Suprapubic skin (tissue), 4 donors: ENCODE data around the gene AP3D1. TPM values are rescaled to one million over a fixed set of nuclear protein-coding genes. Genes with fewer than 3 reads are reported as not detected.

Source experiments
- DNase-seq, 2 donors: peaks; one replicate each; pipeline ENCODE4 v3.0.0-alpha.2; 2019; ENCODE audit warnings: low spot score in 2 of 2
- H3K27ac ChIP-seq: fragments of 200-600 bp; sonication (generic); one replicate; pipeline ENCODE4 v1.5.1; 2019
- H3K27me3 ChIP-seq: fragments of 200-600 bp; sonication (generic); one replicate; pipeline ENCODE4 v1.5.1; 2019
- H3K36me3 ChIP-seq: fragments of 200-600 bp; sonication (generic); one replicate; pipeline ENCODE4 v1.5.1; 2019
- H3K4me1 ChIP-seq: fragments of 200-600 bp; sonication (generic); one replicate; pipeline ENCODE4 v1.5.1; 2019
- H3K4me3 ChIP-seq: fragments of 200-600 bp; sonication (generic); one replicate; pipeline ENCODE4 v1.5.1; 2019; ENCODE audit warnings: mild to moderate bottlenecking
- H3K9me3 ChIP-seq: fragments of 200-600 bp; sonication (generic); one replicate; pipeline ENCODE4 v1.5.1; 2019
- EP300 ChIP-seq: sonication (generic); formaldehyde crosslinking; IDR thresholded peaks from one replicate; pipeline ENCODE4 v1.6.1; 2017; ENCODE audit warnings: antibody characterized with exemption
- POLR2A ChIP-seq, 2 donors: fragments of 450-650 bp; IDR thresholded peaks; one replicate each; pipeline ENCODE4 v1.6.1; 2017; ENCODE audit warnings: antibody characterized with exemption in 2 of 2, mild to moderate bottlenecking in 2 of 2, moderate library complexity in 2 of 2
- POLR2AphosphoS5 ChIP-seq, 3 donors: sonication (generic); formaldehyde crosslinking; IDR thresholded peaks; one replicate each; pipeline ENCODE4 v1.6.1; 2017; ENCODE audit warnings: antibody characterized with exemption in 3 of 3
- WGBS: methylation state at CpG from one replicate; pipeline ENCODE4 v1.1.5; 2018; 5-methylcytosine and 5-hydroxymethylcytosine counted together
- total RNA-seq, 4 donors: library from RNA; depleted of rRNA; stranded (reverse); fragments of >200 nt; gene quantifications; one replicate each; pipeline ENCODE4 v1.1.0, GENCODE V29; 2016
- TF ChIP-seq, protein P1 (sequence below), 2 donors: fragments of 200-600 bp in 1 of 2; fragments of 450-650 bp in 1 of 2; sonication (generic) in 1 of 2; IDR thresholded peaks; one replicate each; pipeline ENCODE4 v1.5.1; 2016 to 2019; ENCODE audit warnings: antibody characterized with exemption in 2 of 2, mild to moderate bottlenecking in 1 of 2, moderate library complexity in 1 of 2

Gene AP3D1
- total RNA-seq, 4 donors from 2014 or later: 65.4 to 99.4 (median 85.4) TPM

DNA sequence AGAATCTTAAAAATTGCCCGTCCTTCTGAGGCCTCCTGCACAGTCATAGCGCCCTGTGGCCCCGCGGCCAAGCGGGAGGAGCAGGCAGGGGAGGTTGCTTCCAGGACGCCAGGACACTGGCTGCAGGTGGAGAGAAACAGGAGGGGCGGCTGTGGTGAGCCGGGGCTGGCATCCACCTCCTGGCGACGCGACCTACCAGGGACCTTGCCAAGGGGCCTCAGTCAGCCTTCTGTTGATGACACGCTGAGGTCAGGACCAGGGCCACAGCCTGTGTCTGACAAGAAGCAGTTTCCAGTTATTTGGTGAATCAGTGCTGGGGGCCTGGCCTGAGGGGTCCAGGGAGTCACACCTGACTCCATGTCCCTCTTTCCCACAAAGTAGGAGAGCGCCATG lies 87.0 kb downstream of the AP3D1 start:
- Histone ChIP-seq H3K4me1 (peaks cover 41% of the 10 kb centered on the region), H3K36me3 (no peaks in the 10 kb centered on the region), H3K27ac (peak overlapping the region; percentile 79), H3K4me3 (no peak overlapping the region), H3K9me3 (no peaks in the 10 kb centered on the region), H3K27me3 (no peaks in the 10 kb centered on the region)
- TF ChIP-seq POLR2AphosphoS5 (IDR thresholded peaks at IDR 0.05): no peak
- no peak for TF ChIP-seq POLR2A (IDR thresholded peaks at IDR 0.05)
- TF ChIP-seq, protein P1, sequence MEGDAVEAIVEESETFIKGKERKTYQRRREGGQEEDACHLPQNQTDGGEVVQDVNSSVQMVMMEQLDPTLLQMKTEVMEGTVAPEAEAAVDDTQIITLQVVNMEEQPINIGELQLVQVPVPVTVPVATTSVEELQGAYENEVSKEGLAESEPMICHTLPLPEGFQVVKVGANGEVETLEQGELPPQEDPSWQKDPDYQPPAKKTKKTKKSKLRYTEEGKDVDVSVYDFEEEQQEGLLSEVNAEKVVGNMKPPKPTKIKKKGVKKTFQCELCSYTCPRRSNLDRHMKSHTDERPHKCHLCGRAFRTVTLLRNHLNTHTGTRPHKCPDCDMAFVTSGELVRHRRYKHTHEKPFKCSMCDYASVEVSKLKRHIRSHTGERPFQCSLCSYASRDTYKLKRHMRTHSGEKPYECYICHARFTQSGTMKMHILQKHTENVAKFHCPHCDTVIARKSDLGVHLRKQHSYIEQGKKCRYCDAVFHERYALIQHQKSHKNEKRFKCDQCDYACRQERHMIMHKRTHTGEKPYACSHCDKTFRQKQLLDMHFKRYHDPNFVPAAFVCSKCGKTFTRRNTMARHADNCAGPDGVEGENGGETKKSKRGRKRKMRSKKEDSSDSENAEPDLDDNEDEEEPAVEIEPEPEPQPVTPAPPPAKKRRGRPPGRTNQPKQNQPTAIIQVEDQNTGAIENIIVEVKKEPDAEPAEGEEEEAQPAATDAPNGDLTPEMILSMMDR (IDR thresholded peaks at IDR 0.05): no peak
- no peak for TF ChIP-seq EP300
- DNase-seq: peak; percentile 60 to 80
- WGBS: 53% methylated on average over 13 of the region's 13 CpGs

DNA sequence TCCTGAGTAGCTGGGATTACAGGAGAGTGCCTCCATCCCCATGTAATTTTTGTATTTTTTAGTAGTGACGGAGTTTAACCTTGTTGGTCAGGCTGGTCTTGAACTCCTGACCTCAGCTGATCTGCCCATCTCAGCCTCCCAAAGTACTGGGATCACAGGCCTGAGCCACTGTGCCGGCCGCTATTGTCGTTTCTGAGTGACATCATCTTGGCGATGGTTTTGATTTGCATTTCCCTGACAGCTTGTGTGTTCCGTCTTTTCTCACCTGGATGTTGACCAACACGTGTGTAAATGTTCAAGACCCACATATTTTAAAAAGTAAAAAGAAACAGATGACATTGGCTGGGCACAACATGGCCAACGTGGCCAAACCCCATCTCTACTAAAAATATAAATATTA lies 87.5 kb downstream of the AP3D1 start:
- no peak overlapping the region for H3K27ac ChIP-seq
- WGBS: 79% methylated on average over 8 of the region's 8 CpGs
- H3K4me3 ChIP-seq: no peak overlapping the region

DNA sequence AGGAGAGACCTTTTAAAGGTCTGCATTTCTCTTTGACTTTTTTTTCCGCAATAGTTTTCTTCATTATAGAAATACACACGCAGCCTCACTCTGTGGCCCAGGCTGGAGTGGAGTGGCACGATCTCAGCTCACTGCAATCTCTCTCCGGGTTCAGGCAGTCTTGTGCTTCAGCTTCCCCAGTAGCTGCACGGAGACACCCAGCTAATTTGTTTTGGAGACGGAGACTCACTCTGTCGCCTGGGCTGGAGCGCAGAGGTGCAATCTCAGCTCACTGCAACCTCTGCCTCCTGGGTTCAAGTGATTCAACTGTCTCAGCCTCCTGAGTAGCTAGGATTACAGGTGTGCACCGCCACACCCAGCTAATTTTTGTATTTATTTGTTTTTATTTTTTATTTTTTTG lies 88.6 kb downstream of the AP3D1 start:
- Histone ChIP-seq H3K4me1 (peaks cover 54% of the 10 kb centered on the region), H3K27ac (no peak overlapping the region), H3K4me3 (no peak overlapping the region), H3K9me3 (no peaks in the 10 kb centered on the region), H3K36me3 (no peaks in the 10 kb centered on the region), H3K27me3 (no peaks in the 10 kb centered on the region)
- DNase-seq: no peak
- WGBS: 86% methylated on average over 9 of the region's 9 CpGs
- TF ChIP-seq POLR2AphosphoS5 (IDR thresholded peaks at IDR 0.05): no peak
- no peak for TF ChIP-seq POLR2A (IDR thresholded peaks at IDR 0.05)
- TF ChIP-seq, protein P1 (IDR thresholded peaks at IDR 0.05): no peak
- TF ChIP-seq EP300: no peak

More for the DNA sequence above, 87.5 kb downstream of the AP3D1 start:
- no peaks in the 10 kb centered on the region for H3K9me3 ChIP-seq
- DNase-seq: peak in 1 of 2 donors; percentile 71
- no peaks in the 10 kb centered on the region for H3K27me3 ChIP-seq
- peaks cover 44% of the 10 kb centered on the region for H3K4me1 ChIP-seq
- TF ChIP-seq POLR2A (IDR thresholded peaks at IDR 0.05) (no peak), POLR2AphosphoS5 (IDR thresholded peaks at IDR 0.05) (no peak), EP300 (no peak)
- TF ChIP-seq, protein P1 (IDR thresholded peaks at IDR 0.05): no peak
- no peaks in the 10 kb centered on the region for H3K36me3 ChIP-seq

DNA sequence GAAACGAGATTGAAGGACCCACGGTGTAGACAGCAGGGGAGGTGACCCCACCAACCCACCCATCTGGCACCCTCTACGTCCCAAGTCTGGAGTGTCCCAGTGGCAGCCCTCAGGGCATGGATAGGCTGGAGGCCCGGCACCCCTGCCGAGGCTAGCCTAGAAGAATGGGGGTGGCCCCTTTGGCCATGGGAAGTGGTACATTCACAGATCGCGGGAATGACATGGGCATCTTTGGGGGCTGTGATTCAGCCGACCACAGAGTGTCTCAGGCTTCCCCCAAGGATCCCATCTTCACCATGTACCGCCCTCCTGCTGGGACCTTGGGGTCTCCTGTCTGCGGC lies 89.0 kb downstream of the AP3D1 start:
- WGBS: 66% methylated on average over 8 of the region's 10 CpGs
- Histone ChIP-seq H3K27ac (peak overlapping the region; percentile 100), H3K4me3 (peak overlapping the region; percentile 66), H3K27me3 (no peaks in the 10 kb centered on the region), H3K36me3 (no peaks in the 10 kb centered on the region), H3K9me3 (no peaks in the 10 kb centered on the region), H3K4me1 (peaks cover 58% of the 10 kb centered on the region)
- DNase-seq: peak in 1 of 2 donors; percentile 66
- TF ChIP-seq POLR2AphosphoS5 (IDR thresholded peaks at IDR 0.05) (no peak), EP300 (no peak), POLR2A (IDR thresholded peaks at IDR 0.05) (no peak)
- TF ChIP-seq, protein P1 (IDR thresholded peaks at IDR 0.05): no peak

DNA sequence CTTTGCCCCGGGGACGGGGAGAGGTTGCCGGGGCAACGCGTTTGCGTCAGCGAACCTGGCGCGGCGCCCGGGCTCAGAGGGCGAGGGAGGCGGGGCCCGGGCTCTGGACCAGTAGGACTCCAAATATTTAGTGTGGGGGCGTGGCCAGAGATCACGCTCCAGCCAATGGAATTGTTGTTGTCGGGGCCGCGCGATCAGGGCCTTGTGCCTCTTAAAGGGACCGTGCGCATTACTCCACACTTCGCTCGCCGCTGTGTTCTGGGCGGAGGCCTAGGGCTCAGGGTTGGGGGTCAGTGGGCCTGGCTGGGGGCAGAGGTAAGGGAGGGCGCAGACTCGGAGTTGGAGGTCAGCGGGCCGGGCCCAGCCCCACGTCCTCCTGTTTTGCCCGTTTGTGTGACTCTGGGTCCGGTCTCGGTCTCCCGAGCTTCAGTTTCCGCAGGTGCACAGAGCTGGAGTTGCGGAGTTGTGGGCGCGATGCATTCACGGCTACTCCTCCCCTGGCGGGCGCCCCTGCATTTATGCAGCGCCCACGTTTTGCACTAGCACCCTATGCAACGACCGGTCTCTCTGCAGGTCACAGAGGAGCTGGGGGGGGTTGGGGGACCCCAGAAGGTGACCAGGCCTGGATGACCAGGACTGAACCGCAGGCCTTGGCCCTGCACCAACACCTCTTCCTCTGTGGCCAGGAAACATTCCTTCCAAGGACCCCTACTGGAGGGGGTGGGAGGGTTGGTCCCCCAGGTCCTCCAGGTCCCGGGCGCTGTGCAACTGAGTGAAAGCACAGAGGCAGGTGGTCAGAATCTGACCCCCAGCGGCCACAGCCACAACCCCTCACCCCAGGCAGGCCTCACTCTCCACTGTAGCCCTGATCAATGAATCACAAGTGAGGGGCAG lies 89.6 kb downstream of the AP3D1 start:
- 4% methylated on average over 38 of the region's 50 CpGs for whole genome bisulfite sequencing
- no peaks in the 10 kb centered on the region for H3K27me3 ChIP-seq
- peaks cover 64% of the 10 kb centered on the region for H3K4me1 ChIP-seq
- peak overlapping the region; percentile 66 for H3K4me3 ChIP-seq
- peak; percentile 100 for DNase-seq
- no peaks in the 10 kb centered on the region for H3K36me3 ChIP-seq
- TF ChIP-seq POLR2A (IDR thresholded peaks at IDR 0.05) (no peak), POLR2AphosphoS5 (IDR thresholded peaks at IDR 0.05) (peak in 1 of 3 donors; percentile 36), EP300 (no peak)
- TF ChIP-seq, protein P1 (IDR thresholded peaks at IDR 0.05): no peak
- peak overlapping the region; percentile 100 for H3K27ac ChIP-seq
- H3K9me3 ChIP-seq: no peaks in the 10 kb centered on the region
